Effector memory CD4-positive, alpha-beta T cell (primary cell): Measurements from ENCODE around the gene ERVW-1.

Experiments used
- DNase-seq, 3 donors: peaks; one replicate each; pipeline ENCODE4 v3.0.0-alpha.2; 2020
- H3K27ac ChIP-seq: 2 replicates; pipeline ENCODE4 v1.7.0; 2013; ENCODE audit warnings: mild to moderate bottlenecking, low read length, moderate library complexity; ENCODE audit not compliant: insufficient read depth, poor library complexity, severe bottlenecking
- H3K27me3 ChIP-seq: replicated peaks from 2 replicates; pipeline ENCODE4 v1.7.0; 2013; ENCODE audit warnings: mild to moderate bottlenecking, low read length; ENCODE audit not compliant: insufficient read depth, control insufficient read depth, poor library complexity, severe bottlenecking
- H3K36me3 ChIP-seq: 2 replicates; pipeline ENCODE4 v1.7.0; 2013; ENCODE audit warnings: mild to moderate bottlenecking, low read length, moderate library complexity; ENCODE audit not compliant: control insufficient read depth, insufficient read depth
- H3K4me1 ChIP-seq: 2 replicates; pipeline ENCODE4 v1.7.0; 2013; ENCODE audit warnings: low read length, mild to moderate bottlenecking; ENCODE audit not compliant: control insufficient read depth, insufficient read depth, poor library complexity, severe bottlenecking
- H3K4me3 ChIP-seq: 2 replicates; pipeline ENCODE4 v1.7.0; 2013; ENCODE audit warnings: low read length, low read depth, mild to moderate bottlenecking; ENCODE audit not compliant: insufficient read depth, poor library complexity, severe bottlenecking
- H3K9me3 ChIP-seq: 2 replicates; pipeline ENCODE4 v1.7.0; 2013; ENCODE audit warnings: mild to moderate bottlenecking, low read length, moderate library complexity; ENCODE audit not compliant: control insufficient read depth

ERVW-1 gene

GRCh38 chr7:92433019-92433418 lies 44.7 kb downstream of the ERVW-1 start:
- no peaks in the 10 kb centered on the region for H3K4me1 ChIP-seq
- no peak overlapping the region for H3K27ac ChIP-seq
- H3K36me3 ChIP-seq, result no peaks in the 10 kb centered on the region
- no peaks in the 10 kb centered on the region for H3K9me3 ChIP-seq
- no peak for DNase-seq
- H3K27me3 ChIP-seq, result no peaks in the 10 kb centered on the region
- no peak overlapping the region for H3K4me3 ChIP-seq

GRCh38 chr7:92432299-92432946 lies 45.3 kb downstream of the ERVW-1 start:
- H3K27ac ChIP-seq, result no peak overlapping the region
- H3K4me1 ChIP-seq, result no peaks in the 10 kb centered on the region
- no peak overlapping the region for H3K4me3 ChIP-seq
- H3K36me3 ChIP-seq, result no peaks in the 10 kb centered on the region
- H3K27me3 ChIP-seq, result no peaks in the 10 kb centered on the region
- no peak for DNase-seq
- H3K9me3 ChIP-seq, result no peaks in the 10 kb centered on the region

GRCh38 chr7:92427193-92427592 lies 50.6 kb downstream of the ERVW-1 start:
- peaks cover 3% of the 10 kb centered on the region for H3K4me1 ChIP-seq
- no peak overlapping the region for H3K27ac ChIP-seq
- H3K9me3 ChIP-seq, result no peaks in the 10 kb centered on the region
- no peak overlapping the region for H3K4me3 ChIP-seq
- H3K27me3 ChIP-seq, result peaks cover 3% of the 10 kb centered on the region
- H3K36me3 ChIP-seq, result no peaks in the 10 kb centered on the region
- DNase-seq, result no peak

GRCh38 chr7:92425311-92425947 lies 52.3 kb downstream of the ERVW-1 start:
- peaks cover 3% of the 10 kb centered on the region for H3K4me1 ChIP-seq
- H3K27ac ChIP-seq, result no peak overlapping the region
- no peak for DNase-seq
- H3K9me3 ChIP-seq, result no peaks in the 10 kb centered on the region
- H3K4me3 ChIP-seq, result no peak overlapping the region
- H3K27me3 ChIP-seq, result peaks cover 3% of the 10 kb centered on the region
- no peaks in the 10 kb centered on the region for H3K36me3 ChIP-seq

GRCh38 chr7:92423710-92424131 lies 54.0 kb downstream of the ERVW-1 start:
- no peak for DNase-seq
- H3K27ac ChIP-seq, result no peak overlapping the region
- peaks cover 3% of the 10 kb centered on the region for H3K27me3 ChIP-seq
- no peak overlapping the region for H3K4me3 ChIP-seq
- no peaks in the 10 kb centered on the region for H3K9me3 ChIP-seq
- peaks cover 3% of the 10 kb centered on the region for H3K4me1 ChIP-seq
- H3K36me3 ChIP-seq, result no peaks in the 10 kb centered on the region

GRCh38 chr7:92422926-92423325 lies 54.8 kb downstream of the ERVW-1 start:
- peaks cover 3% of the 10 kb centered on the region for H3K4me1 ChIP-seq
- no peak for DNase-seq
- H3K9me3 ChIP-seq, result no peaks in the 10 kb centered on the region
- H3K27me3 ChIP-seq, result peaks cover 3% of the 10 kb centered on the region
- H3K4me3 ChIP-seq, result no peak overlapping the region
- H3K36me3 ChIP-seq, result no peaks in the 10 kb centered on the region
- no peak overlapping the region for H3K27ac ChIP-seq

- Histone ChIP-seq H3K27ac (no peak overlapping the region), H3K9me3 (no peaks in the 10 kb centered on the region), H3K4me3 (no peak overlapping the region), H3K4me1 (peaks cover 3% of the 10 kb centered on the region), H3K36me3 (no peaks in the 10 kb centered on the region), H3K27me3 (peaks cover 3% of the 10 kb centered on the region)
- no peak for DNase-seq
These were observed 55.9 kb downstream of the ERVW-1 start for GRCh38 chr7:92421676-92422435.
